Neutrophil (primary cell): ENCODE data around the gene DDR1.

Source experiments
- H3K27ac ChIP-seq: fragments of 200-600 bp; sonication (generic); 2 replicates; pipeline ENCODE4 v1.5.1; 2016; ENCODE audit warnings: mild to moderate bottlenecking, moderate library complexity
- H3K27me3 ChIP-seq: fragments of 200-600 bp; sonication (generic); 2 replicates; pipeline ENCODE4 v1.6.0; 2016; ENCODE audit warnings: mild to moderate bottlenecking
- H3K36me3 ChIP-seq: fragments of 200-600 bp; sonication (generic); 2 replicates; pipeline ENCODE4 v1.5.1; 2017
- H3K4me1 ChIP-seq, 2 experiments: fragments of 200-600 bp in 1 of 2; sonication (generic) in 1 of 2; 1 replicate in 1 of 2; 2 replicates in 1 of 2; pipeline versions ENCODE4 v1.5.1 to v1.6.1; 2013 to 2016; ENCODE audit warnings: low read depth in 1 of 2, low read length in 1 of 2, mild to moderate bottlenecking in 1 of 2, moderate library complexity in 1 of 2; ENCODE audit not compliant: control insufficient read depth in 1 of 2, insufficient read depth in 1 of 2
- H3K4me3 ChIP-seq, 2 experiments: fragments of 200-600 bp in 1 of 2; sonication (generic) in 1 of 2; 1 replicate in 1 of 2; 2 replicates in 1 of 2; pipeline ENCODE4 v1.5.1; 2013 to 2016; ENCODE audit warnings: low read depth in 1 of 2, low read length in 1 of 2, mild to moderate bottlenecking in 1 of 2, moderate library complexity in 1 of 2
- H3K9me3 ChIP-seq: fragments of 200-600 bp; sonication (generic); 2 replicates; pipeline ENCODE4 v1.5.1; 2016
- CTCF ChIP-seq: fragments of 200-600 bp; sonication (generic); IDR thresholded peaks from 2 replicates; pipeline ENCODE4 v1.5.1; 2016; ENCODE audit warnings: antibody characterized with exemption

The DDR1 gene

GRCh38 chr6:30881392-30882203 is 2.7 kb upstream of the DDR1 start:
- Histone ChIP-seq H3K36me3 (no peaks in the 10 kb centered on the region), H3K9me3 (no peaks in the 10 kb centered on the region), H3K27ac (no peak overlapping the region), H3K4me1 (peaks cover 17 to 21% of the 10 kb centered on the region in 2 experiments), H3K4me3 (no peak overlapping the region), H3K27me3 (peaks cover 61% of the 10 kb centered on the region)
- no peak for TF ChIP-seq CTCF

- Histone ChIP-seq H3K27ac (no peak overlapping the region), H3K4me1 (peaks cover 16 to 19% of the 10 kb centered on the region in 2 experiments), H3K9me3 (no peaks in the 10 kb centered on the region), H3K27me3 (peaks cover 68% of the 10 kb centered on the region), H3K4me3 (no peak overlapping the region), H3K36me3 (no peaks in the 10 kb centered on the region)
- no peak for TF ChIP-seq CTCF
Measured at GRCh38 chr6:30882204-30882758, 2.0 kb upstream of the DDR1 start.

GRCh38 chr6:30882759-30883684 is 1.3 kb upstream of the DDR1 start:
- Histone ChIP-seq H3K4me3 (no peak overlapping the region), H3K36me3 (no peaks in the 10 kb centered on the region), H3K27me3 (peaks cover 75% of the 10 kb centered on the region), H3K9me3 (no peaks in the 10 kb centered on the region), H3K27ac (no peak overlapping the region), H3K4me1 (peaks cover 9 to 12% of the 10 kb centered on the region in 2 experiments)
- TF ChIP-seq CTCF: no peak

- H3K4me1 ChIP-seq: peaks cover 9 to 12% of the 10 kb centered on the region in 2 experiments
- no peaks in the 10 kb centered on the region for H3K36me3 ChIP-seq
- H3K27ac ChIP-seq: no peak overlapping the region
- no peaks in the 10 kb centered on the region for H3K9me3 ChIP-seq
- peaks cover 93% of the 10 kb centered on the region for H3K27me3 ChIP-seq
- peak overlapping the region; percentile 56 to 72 for H3K4me3 ChIP-seq
- TF ChIP-seq CTCF: no peak
Measured at GRCh38 chr6:30884521-30885480, 482 bp downstream of the DDR1 start.
